Left ventricle myocardium superior (tissue), 1 donor: ENCODE results near the gene LSR. TPM values are rescaled to one million over a fixed set of nuclear protein-coding genes. Genes with fewer than 3 reads are reported as not detected.
"Not testable (repeated sequence)": the region's sequence is repeated elsewhere in the genome, so short reads cannot be mapped to it uniquely, and the experiment has no call there.

Experiments used
- ATAC-seq: fragments of 200-7000 bp; cut with Tn5 transposase; one replicate; pipeline ENCODE4 v1.9.1; 2020; ENCODE audit warnings: mild to moderate bottlenecking, moderate library complexity
- DNase-seq: peaks from one replicate; pipeline ENCODE4 v3.0.0-alpha.2; 2020
- intact Hi-C: fragments of 100-400 bp; cut with micrococcal nuclease; formaldehyde crosslinking; loops from one replicate; pipeline ENCODE4 v1.11.0; 2022
- total RNA-seq: library from RNA; stranded (reverse); fragmentation: NEBNext Ultra II Directional; extraction: Animal tissue kit (Norgen Biotek cat#: 25700); gene quantifications from one replicate; pipeline ENCODE4 v1.2.1, GENCODE V29; 2021
- donor health status: DM: no; HTN: yes; CAD: no; lungs with severe emphysema.

LSR gene
- total RNA-seq, 1 donor from 2014 or later, result 6.1 TPM

DNA sequence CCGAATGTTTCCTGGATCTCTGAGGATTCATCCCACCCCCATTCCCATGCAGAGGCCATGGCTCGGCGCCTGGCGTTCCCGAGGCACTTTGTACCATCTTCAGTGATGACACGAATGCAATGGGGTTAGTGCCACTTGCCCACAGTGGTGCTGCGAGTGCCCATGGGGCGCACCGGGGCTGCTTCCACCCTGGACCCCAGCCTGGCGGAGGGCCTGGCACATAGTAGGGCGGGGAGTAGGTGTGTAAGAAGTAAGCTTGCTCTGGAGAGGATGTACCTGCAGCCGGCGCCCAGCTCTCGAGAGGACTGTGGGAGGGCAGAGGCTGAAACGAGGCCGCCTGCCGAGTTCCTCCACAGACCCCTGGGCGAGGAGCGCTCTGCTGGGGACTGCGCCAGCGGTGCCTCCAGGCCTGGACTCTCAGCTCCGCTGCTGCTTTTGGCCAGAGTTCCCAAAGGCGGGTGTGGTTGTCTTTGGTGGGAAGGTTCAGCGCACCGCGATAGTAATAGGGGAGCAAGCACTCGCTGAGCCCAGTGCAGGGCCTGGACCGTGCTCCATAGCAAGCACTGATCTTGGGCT, 28.0 kb downstream of the LSR start:
- intact Hi-C loops, result no loop called here
- no peak for ATAC-seq
- DNase-seq, result no peak

DNA sequence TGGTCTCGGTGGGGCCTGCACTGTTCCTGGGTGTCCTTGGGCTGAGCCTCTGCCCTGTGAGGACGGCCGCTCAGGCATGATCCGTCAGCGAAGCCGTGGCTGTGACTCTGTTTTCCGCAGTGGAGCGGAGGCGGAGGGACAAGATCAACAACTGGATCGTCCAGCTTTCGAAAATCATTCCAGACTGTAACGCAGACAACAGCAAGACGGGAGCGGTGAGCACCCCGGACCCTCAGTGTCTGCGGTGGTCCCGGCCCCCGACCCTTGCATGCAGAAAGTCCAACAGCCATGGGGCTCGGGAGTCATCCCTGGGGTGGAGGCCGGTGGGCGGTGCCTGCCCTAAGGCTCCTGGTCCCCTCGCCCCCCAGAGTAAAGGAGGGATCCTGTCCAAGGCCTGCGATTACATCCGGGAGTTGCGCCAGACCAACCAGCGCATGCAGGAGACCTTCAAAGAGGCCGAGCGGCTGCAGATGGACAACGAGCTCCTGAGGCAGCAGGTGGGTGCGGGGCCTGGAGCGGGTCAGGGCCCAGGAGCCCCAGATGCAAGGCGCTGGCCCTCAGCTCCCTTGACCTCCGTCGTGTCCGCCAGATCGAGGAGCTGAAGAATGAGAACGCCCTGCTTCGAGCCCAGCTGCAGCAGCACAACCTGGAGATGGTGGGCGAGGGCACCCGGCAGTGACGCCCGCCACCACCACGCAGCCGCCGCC, 29.9 kb downstream of the LSR start:
- no peak for DNase-seq
- ATAC-seq, result no peak
- intact Hi-C loops, result no loop called here

GRCh38 chr19:35279374-35279773, 30.6 kb downstream of the LSR start:
- intact Hi-C loops, result no loop called here
- DNase-seq (no peak), ATAC-seq (no peak)

DNA sequence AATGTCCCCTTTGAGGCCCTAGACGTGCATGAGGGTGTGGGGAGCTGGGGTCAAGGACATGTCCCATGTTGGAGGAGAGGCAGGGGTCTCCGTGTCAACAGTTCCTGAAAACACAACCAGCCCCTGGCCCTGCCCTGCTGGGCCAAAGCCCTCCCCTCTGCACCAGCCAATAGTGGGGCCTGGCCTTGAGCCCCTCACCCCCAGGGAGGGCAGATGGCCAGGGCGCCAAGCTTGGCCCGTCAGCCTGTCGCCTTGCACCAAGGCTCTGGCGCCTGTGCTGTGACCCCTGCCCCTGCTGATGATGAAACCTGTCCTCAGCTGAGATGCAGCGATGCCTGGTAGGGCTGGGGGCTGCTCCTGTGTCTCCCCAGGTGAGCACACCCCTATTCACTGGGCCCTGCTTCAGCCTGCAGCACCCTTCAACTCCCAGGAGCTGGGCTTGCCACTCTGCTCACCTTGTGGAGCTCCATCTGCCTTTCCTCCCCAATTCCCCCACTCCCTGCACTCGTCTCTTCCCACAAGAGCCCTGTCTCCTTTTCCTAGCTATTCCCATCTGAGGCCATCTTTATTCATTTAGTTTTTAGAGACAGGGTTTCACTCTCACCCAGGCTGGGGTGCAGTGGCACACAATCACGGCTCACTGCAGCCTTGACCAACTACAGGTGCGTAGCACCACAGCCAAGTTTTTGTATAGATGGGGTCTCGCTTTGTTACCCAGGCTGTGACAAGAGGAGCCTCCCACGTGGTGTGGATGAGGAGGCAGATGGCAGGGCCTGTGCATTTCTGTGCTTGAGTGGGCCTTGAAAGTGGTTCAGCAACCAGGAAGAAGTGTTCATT, 31.4 kb downstream of the LSR start:
- no peak for ATAC-seq
- no peak for DNase-seq
- intact Hi-C loops, result no loop called here

- ATAC-seq (no peak), DNase-seq (no peak)
- intact Hi-C loops, result no loop called here
Measured at GRCh38 chr19:35281303-35281702, 32.5 kb downstream of the LSR start.

- DNase-seq, result no peak
- intact Hi-C loops, result no loop called here
- no peak for ATAC-seq
Measured at GRCh38 chr19:35284153-35285094, 35.6 kb downstream of the LSR start.

GRCh38 chr19:35285095-35285449, 36.3 kb downstream of the LSR start:
- ATAC-seq (no peak), DNase-seq (no peak)
- intact Hi-C loops, result no loop called here

- intact Hi-C loops, result not testable (repeated sequence)
Measured at GRCh38 chr19:35285465-35285864, 36.7 kb downstream of the LSR start.

DNA sequence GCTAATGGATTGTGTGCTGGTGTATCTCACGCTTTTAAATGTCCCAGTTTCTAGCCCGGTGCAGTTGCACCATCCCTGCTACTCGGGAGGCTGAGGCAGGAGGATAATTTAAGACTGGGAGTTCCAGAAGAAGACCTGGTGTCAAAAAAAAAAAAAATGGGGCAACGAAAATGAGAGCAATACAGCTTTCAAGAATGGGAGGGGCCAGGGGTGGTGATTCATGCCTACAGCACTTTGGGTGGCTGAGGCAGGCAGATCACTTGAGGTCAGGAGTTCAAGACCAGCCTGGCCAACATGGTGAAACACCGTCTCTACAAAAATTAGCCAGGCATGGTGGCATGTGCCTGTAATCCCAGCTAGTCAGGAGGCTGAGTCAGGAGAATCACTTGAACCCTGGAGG, 37.3 kb downstream of the LSR start:
- intact Hi-C loops, DNase-seq, ATAC-seq: not testable (repeated sequence)

More at GRCh38 chr19:35285465-35285864, 36.7 kb downstream of the LSR start:
- DNase-seq, ATAC-seq: not testable (repeated sequence)

DNA sequence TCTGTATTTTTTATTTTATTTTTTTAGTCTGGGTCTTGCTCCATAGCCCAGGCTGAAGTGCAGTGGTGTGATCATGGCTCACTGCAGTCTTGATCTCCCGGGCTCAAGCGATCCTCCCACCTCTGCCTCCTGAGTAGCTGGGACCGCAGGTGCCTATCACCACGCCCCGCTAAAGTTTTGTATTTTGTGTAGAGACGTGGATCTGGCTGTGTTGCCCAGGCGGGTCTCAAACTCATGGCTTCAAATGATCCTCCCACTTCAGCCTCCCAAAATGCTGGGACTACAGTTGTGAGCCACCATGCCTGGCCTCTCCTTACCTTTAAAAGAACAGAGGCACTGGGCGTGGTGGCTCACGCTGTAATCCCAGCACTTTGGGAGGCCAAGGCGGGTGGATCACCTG, 38.9 kb downstream of the LSR start:
- intact Hi-C loops, result no loop called here
- no peak for ATAC-seq
- DNase-seq, result no peak

DNA sequence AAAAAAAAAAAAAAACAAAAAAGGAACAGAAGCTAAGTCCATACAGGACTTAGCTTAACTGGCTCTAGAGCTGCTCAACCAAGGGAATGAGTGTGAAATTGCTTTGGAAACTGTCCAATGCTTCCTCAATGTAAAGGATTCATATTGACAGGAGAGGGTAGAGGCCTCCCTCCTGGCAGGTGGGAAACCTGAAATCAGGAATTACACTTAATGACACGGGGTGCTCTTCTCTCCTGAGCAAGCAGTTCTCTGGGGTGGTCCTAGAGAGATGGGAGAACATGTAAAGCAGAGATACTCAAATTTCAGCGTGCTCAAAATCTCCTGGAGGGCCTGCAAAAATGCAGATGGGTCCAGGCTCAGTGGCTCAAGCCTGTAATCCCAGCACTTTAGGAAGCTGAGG, 39.5 kb downstream of the LSR start:
- DNase-seq (no peak), ATAC-seq (no peak)
- intact Hi-C loops, result no loop called here

DNA sequence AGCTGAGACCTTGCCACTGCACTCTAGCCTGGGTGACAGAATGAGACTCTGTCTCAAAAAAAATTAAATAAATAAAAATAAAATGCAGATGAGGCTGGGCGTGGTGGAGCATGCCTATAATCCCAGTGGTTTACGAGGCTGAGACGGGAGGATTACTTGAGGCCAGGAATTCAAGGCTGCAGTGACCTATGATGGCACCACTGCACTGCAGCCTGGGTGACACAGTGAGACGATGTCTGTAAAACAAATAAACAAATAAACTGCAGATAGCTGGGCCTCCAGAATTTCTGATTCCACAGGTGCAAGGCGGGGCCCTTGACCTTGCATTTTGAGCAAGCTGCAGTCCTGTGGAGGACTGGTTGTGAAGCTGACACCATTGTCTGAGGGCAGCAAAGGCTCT, 40.1 kb downstream of the LSR start:
- intact Hi-C loops, result no loop called here
- DNase-seq (no peak), ATAC-seq (no peak)

DNA sequence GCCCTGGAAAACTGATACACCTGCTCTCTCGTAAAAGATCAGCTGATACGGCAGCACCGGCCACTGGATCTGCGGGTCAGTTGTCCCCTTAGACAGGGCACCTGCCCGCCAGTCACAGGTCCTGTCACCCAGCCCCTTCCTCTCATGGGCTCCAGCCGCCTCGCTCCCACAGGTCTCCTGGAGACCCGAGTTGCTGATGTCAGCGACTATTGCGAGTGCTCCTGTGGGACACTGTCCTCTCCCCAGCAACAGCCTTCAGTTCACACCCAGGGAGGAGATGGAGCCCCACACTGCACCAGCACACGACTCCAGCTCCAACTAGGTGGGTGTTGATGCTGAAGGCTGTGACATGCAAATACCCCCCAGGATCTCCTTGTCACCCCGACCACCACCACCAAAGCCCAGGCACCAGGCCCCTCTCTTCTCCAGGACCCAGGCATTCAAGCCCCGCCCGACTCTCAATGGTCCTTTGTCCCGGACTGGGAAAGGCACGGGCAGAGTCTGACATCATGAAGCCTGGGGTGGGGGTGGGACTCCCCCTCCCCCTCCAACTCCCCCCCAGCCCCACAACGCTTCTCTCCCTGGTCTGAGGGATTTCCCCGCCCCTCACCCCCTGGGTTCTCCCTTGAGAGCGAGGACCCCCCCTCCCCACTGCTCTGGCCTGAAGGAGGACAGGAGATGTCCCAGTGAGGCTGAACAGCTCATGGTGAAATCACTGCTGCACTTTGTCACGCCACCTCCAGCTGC, 41.8 kb downstream of the LSR start:
- no peak for ATAC-seq
- intact Hi-C loops, result no loop called here
- DNase-seq, result no peak

GRCh38 chr19:35291259-35291658, 42.5 kb downstream of the LSR start:
- no peak for DNase-seq
- no peak for ATAC-seq

GRCh38 chr19:35291916-35292315, 43.1 kb downstream of the LSR start, which contains the start of gene MAG:
Gene MAG, plus strand, starts transcription at chr19:35292161. Its CDS starts 3,248 bp downstream, at chr19:35295409.
- intact Hi-C loops, result no loop called here
- DNase-seq, result no peak
- no peak for ATAC-seq

More at GRCh38 chr19:35291259-35291658, 42.5 kb downstream of the LSR start:
- intact Hi-C loops, result no loop called here

GRCh38 chr19:35292421-35293362, 43.9 kb downstream of the LSR start:
- intact Hi-C loops, result no loop called here
- no peak for DNase-seq

GRCh38 chr19:35293363-35293739, 44.5 kb downstream of the LSR start:
- intact Hi-C loops, result no loop called here
- no peak for ATAC-seq

More at GRCh38 chr19:35292421-35293362, 43.9 kb downstream of the LSR start:
- no peak for ATAC-seq

More at GRCh38 chr19:35293363-35293739, 44.5 kb downstream of the LSR start:
- no peak for DNase-seq
